ENCODE measurements around the gene FARS2.

DNA sequence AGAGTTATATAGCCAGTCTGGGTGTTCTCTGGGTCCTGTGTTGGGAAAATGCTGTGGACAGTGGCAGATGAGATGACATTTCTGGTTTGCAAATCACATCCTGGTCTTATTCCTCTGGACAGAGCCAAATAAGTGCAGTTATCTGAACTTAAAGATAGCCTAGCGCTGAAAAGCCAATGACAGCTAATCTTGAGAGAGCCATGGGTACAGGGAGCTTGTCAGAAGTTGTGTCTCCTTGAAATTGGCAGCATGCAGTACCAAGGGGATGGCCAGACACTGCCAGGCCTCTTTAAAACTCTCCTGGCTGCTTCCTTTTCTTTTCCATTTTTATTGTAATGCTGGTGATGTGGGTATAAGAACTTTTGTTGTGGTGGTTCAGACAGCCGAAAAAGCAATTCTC, 362.5 kb downstream of the FARS2 start:
- TF ChIP-seq, protein P1, sequence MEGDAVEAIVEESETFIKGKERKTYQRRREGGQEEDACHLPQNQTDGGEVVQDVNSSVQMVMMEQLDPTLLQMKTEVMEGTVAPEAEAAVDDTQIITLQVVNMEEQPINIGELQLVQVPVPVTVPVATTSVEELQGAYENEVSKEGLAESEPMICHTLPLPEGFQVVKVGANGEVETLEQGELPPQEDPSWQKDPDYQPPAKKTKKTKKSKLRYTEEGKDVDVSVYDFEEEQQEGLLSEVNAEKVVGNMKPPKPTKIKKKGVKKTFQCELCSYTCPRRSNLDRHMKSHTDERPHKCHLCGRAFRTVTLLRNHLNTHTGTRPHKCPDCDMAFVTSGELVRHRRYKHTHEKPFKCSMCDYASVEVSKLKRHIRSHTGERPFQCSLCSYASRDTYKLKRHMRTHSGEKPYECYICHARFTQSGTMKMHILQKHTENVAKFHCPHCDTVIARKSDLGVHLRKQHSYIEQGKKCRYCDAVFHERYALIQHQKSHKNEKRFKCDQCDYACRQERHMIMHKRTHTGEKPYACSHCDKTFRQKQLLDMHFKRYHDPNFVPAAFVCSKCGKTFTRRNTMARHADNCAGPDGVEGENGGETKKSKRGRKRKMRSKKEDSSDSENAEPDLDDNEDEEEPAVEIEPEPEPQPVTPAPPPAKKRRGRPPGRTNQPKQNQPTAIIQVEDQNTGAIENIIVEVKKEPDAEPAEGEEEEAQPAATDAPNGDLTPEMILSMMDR (IDR thresholded peaks at IDR 0.05), result no peak
- TF ChIP-seq POLR2A (IDR thresholded peaks at IDR 0.05; ENCODE audit: low read depth) (no peak), POLR2AphosphoS5 (IDR thresholded peaks at IDR 0.05) (no peak)
